GM12873 (cell line): ENCODE measurements around the gene BCL6.
A peak's percentile ranks its signal among the peaks of the same experiment; 100 is the strongest.

ENCODE experiments used
- TF ChIP-seq, protein P1 (sequence below): IDR thresholded peaks from 2 replicates; pipeline ENCODE4 v1.5.1; 2012; ENCODE audit warnings: low read depth, mild to moderate bottlenecking, moderate library complexity, low read length, control low read depth; ENCODE audit not compliant: insufficient read depth; ENCODE audit errors: missing control alignments

The BCL6 gene

GRCh38 chr3:187758318-187758955 lies 13.2 kb upstream of the BCL6 start:
- TF ChIP-seq, protein P1, sequence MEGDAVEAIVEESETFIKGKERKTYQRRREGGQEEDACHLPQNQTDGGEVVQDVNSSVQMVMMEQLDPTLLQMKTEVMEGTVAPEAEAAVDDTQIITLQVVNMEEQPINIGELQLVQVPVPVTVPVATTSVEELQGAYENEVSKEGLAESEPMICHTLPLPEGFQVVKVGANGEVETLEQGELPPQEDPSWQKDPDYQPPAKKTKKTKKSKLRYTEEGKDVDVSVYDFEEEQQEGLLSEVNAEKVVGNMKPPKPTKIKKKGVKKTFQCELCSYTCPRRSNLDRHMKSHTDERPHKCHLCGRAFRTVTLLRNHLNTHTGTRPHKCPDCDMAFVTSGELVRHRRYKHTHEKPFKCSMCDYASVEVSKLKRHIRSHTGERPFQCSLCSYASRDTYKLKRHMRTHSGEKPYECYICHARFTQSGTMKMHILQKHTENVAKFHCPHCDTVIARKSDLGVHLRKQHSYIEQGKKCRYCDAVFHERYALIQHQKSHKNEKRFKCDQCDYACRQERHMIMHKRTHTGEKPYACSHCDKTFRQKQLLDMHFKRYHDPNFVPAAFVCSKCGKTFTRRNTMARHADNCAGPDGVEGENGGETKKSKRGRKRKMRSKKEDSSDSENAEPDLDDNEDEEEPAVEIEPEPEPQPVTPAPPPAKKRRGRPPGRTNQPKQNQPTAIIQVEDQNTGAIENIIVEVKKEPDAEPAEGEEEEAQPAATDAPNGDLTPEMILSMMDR: no peak

- TF ChIP-seq, protein P1: no peak
These were observed 8.2 kb upstream of the BCL6 start for GRCh38 chr3:187753516-187753915.

DNA sequence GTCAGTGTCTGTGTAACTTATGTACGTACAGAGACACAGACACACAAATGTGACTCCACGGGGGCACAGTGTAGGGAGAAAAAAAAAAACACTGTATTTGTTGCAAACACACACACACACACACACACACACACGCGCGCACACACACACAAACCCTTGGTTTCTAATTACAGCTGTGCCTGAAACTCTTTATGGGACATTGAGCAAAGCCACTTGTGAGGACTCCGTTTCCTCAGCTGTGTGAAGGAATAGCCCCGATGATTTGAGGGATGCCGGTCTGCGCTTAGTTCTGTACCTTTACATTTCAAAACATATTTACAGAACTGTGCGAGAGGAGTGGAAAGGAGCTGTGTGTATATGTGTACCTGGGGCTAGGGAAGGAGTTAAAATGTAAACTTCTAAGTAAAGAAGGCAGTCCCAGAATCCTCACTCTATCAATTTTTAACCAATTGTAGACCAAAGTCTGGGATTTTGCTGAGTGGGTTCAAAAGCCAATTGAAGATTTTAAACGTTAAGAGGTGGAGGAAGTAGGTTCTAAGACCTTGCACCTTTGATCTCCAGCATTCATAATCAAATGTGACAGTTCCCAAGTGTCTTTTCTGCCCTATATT lies 5.3 kb upstream of the BCL6 start:
- TF ChIP-seq, protein P1: no peak

- TF ChIP-seq, protein P1: no peak
These were observed 4.8 kb upstream of the BCL6 start for GRCh38 chr3:187750006-187750512.

DNA sequence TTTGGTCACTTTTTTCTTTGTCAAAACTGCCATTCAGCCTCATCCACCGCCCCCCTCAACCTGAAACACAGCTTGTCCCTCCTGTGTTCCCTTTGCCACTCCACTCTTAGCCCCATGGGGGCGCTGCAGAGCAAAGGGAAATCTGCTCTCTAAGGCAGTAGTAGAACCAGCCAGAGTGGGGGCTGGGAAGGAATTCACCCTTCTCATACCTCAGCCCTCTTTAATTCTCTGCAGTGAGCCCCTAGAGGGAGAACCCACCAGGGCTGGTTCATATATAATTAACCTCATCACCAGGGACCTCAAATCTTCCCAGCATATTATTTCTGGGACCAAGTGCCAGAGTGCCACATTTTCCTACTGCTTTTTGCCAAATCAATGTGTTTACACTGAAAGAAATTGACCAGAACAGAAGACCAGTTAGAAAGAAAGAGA lies 2.8 kb upstream of the BCL6 start:
- TF ChIP-seq, protein P1: peak; percentile 94

GRCh38 chr3:187747506-187747905 lies 2.2 kb upstream of the BCL6 start:
- TF ChIP-seq, protein P1: no peak

GRCh38 chr3:187746442-187747281 lies 1.4 kb upstream of the BCL6 start:
- TF ChIP-seq, protein P1: no peak
